ENCODE measurements around the gene TOMM22.
"Not testable (repeated sequence)": the region's sequence is repeated elsewhere in the genome, so short reads cannot be mapped to it uniquely, and the experiment has no call there.

The TOMM22 gene

DNA sequence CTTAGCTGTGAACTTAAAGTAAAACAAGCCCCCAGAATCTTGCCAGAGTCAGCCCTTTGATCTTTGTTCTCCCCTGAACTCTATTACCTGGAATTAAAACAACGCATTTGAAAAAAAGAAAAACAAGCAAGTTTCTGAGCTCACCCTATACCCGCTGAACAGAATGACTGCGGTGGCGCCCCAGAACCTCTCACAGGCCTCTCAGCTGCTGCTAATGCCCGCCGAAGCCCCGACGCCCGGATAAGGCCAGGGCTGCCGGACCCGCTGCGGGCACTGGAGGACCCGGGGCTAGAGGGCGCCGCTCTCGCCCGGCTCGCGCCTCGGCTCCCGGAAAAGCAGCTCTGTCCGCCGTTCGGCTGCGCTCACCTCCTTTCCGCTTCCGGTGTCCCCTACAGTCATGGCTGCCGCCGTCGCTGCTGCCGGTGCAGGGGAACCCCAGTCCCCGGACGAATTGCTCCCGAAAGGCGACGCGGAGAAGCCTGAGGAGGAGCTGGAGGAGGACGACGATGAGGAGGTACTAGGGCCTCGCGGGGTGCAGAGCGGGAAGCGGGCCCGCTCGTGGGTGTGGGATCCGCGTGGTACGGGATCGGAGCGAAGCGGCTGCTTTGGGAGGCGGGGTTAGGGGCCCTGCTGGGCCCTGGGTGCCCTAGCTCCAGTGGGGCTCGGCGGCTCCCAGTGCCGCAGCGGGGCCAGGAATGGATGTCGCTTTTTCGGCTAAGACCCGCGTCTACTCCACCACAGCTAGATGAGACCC, at the start of gene TOMM22:
Gene TOMM22, plus strand, starts transcription at position 376 of the 754 bp plus-strand sequence. Its CDS starts 22 bp downstream, at position 398.
- DNase-seq, result peak; percentile 26 to 60

DNA sequence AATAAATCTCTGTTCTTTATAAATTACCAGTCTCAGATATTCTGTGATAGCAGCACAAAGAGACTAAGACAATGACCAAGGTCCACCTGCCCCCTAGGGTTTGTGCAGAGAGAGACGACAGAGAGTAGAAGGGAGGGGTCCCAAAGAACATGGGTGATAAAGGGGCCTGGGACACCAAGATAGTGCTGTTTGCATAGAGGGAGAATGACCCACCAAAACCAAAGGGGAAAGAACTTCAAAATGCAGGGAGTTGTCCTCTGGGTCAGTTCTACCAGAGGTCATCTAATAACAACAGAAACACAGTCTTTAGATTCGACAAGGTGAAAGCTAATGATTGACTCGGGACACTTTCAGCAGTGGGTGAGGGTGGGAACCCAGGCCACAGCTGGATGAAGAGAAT, 49.2 kb upstream of the TOMM22 start:
- no peak for DNase-seq

DNA sequence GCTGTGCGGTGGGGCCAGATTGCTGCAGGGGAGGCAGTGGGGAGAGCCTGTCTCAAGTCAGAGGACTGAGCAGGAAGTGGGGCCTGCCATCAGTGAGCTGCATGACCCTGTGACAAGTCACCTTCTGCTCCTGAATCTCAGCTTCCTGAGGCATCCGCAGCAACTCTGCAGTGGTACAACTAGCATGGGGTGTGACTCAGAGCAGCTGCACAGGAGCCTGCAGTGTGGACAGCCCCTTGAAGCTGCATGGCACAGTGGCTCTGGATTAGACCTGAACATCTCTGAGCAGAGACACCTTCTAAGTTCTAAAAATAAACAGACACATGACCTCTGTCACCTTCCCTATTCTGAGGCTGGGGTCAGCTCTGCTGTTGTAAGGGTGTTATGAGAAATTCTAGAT, 43.5 kb upstream of the TOMM22 start:
- no peak for DNase-seq

DNA sequence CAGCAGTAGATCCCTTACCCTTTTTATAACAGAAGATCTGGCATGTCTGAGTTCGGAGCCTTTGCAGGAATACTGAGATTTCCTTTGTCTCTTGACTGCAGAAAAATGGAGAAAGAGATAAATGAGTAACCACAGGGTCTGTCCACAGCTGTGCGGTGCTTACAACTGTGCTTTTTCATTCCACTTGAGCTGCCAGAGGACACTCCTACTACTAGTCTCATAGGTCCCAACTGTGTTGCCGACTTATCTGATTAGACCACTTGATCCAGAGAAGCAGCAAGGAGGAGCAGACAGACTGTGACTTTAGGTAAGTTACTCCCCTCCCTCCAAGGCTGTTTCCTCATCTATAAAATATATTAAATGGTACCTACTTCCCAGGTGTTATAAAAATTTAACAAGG, 43.0 kb upstream of the TOMM22 start:
- DNase-seq, result no peak

DNA sequence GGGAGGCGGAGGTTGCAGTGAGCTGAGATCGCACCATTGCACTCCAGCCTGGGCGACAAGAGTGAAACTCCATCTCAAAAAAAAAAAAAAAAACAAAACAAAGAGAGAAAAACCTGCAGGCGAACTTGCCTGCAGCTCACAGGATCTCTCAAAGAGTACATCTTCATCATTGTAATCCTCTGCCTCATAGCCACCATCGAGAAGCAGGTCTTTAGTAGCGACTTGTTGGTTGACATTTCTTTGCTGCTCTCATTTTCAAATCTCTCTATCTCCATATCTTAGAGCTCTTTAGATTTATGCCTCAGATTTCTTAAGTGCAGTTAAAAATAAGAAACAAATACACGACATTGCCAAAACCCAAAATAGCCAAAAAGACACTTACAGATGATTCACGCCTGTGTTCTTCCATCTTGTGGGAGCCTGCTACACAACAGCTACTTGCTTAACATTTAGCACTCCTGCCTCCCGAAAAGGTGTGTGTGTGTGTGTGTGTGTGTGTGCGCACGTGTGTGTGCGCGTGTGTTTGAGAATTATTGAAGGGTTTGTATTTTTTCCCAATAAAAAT, 40.2 kb upstream of the TOMM22 start:
- DNase-seq, result no peak

DNA sequence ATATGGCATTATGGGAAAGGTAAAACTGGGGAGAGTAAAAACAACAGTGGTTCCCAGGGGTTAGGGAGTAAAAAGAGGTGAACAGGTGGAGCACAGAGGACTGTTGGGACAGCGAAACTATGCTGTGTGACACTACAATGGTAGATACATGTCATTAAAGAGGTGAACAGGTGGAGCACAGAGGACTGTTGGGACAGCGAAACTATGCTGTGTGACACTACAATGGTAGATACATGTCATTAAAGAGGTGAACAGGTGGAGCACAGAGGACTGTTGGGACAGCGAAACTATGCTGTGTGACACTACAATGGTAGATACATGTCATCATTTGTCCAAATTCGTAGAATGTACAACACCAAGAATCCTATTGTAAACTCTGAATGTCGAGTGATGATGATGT, 37.5 kb upstream of the TOMM22 start:
- DNase-seq, result not testable (repeated sequence)

DNA sequence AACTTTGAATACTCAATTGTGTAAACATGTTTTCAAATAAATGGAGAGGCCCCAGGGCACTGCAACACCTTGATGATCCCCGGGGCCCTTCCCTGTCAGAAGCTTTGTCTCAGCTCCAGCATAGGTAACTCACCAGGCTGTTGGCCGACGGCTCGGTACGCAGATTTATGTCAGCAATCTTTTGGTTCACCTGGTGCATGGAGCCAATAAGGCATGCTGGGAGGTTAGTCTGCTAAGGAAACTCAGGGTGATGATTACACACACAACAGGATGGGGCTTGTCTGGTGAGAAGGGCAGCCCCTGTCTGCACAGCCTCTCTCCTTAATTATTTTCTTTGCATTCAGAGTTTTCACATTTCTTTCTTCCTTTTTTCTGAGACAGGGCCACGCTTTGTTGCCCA, 36.3 kb upstream of the TOMM22 start:
- DNase-seq, result no peak

DNA sequence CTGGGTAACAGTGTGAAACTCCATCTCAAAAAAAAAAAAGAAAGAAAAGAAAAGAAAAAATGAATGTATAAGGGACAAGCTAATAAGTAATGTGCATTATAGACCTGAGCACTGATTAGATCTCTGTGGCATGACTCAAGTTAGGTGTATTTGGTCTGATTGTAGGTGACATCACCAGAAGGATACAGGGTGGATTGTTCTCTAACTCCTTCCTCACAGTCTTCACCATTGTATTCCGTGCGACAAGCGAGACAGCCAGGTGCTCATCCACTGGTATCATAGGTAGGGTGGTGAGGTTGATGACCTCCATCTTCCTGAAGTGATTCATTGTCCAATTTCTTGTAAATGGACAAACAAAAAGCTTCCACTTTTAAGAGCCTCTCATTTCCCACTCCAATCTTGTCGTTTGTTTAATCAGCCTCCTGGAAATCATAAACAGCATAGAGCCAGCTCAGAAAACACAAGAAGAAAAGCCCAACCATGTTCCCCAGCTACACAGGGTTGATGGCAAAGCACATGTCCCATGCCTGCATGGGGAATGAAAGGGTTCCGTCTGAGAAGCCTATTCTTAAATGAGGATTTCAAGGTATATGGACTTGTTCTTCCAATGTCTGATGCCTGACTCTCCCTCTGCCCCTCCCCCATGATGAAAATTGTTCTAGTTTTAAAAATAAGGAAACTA, 31.8 kb upstream of the TOMM22 start:
- peak in 1 of 2 experiments; percentile 22 for DNase-seq

DNA sequence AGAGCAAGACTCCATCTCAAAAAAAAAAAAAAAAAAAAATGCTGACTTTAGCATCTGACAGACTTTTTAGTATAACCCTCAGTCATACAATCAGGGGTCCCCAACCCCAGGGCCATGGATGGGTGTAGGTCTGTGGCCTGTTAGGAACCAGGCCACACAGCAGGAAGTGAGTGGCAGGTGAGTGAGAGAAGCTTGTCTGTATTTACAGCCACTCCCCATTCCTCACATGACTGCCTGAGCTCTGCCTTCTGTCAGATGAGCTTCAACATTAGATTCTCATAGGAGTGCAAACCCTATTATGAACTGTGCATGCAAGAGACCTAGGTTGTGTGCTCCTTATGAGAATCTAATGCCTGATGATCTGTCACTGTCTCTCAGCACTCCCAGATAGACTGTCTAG, 28.9 kb upstream of the TOMM22 start:
- no peak for DNase-seq

DNA sequence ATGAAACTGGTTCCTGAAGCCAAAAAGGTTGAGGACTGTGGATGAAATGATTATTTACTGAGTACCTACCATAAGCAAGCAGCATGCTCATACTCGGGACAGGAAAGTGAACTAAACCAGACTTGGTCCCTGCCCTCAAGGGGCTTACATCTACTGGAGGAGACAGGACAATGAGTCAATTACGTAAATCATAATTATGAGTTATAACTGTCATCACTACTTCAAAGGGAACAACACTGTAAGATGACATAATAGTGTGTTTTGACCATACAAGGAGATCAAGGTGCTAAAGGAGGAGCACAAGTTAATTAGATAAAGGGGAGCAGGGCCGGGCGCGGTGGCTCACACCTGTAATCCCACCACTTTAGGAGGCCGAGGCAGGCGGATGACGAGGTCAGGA, 28.0 kb upstream of the TOMM22 start:
- no peak for DNase-seq

DNA sequence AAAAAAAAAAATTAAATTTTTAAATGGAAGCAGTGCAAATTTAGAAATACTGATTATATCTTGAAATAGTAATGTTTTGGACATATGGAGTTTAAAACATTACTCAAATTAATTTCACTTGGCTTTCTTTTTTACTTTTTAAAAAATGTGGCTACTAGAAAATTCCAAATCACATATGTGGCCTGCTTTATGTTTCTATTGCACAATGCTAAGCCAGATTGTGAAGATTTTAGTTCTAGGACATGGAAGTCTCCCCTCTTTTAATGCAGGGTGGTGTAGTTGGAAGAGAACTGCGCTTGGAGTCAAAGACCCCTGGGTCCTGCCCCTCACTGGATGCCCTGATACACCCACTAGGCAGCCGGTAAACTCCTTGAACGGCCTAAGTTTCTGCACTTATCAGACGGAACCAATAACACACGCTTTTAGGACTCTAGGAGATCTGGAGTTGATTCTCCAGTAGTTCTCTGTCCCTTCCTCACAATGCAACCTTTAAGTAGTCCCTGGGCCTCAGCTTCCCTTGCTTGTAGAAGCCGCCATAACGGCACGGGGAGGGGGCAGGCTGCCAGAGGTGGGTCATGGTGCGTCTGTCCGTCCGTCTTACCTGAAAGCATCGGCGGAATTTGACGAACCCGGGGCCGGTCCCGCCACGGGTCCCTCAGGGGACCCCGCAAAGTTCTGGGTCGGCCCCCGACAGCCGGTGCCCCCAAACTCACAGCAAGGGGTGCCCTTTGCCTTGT, 26.1 kb upstream of the TOMM22 start:
- peak in 1 of 2 experiments; percentile 48 for DNase-seq

DNA sequence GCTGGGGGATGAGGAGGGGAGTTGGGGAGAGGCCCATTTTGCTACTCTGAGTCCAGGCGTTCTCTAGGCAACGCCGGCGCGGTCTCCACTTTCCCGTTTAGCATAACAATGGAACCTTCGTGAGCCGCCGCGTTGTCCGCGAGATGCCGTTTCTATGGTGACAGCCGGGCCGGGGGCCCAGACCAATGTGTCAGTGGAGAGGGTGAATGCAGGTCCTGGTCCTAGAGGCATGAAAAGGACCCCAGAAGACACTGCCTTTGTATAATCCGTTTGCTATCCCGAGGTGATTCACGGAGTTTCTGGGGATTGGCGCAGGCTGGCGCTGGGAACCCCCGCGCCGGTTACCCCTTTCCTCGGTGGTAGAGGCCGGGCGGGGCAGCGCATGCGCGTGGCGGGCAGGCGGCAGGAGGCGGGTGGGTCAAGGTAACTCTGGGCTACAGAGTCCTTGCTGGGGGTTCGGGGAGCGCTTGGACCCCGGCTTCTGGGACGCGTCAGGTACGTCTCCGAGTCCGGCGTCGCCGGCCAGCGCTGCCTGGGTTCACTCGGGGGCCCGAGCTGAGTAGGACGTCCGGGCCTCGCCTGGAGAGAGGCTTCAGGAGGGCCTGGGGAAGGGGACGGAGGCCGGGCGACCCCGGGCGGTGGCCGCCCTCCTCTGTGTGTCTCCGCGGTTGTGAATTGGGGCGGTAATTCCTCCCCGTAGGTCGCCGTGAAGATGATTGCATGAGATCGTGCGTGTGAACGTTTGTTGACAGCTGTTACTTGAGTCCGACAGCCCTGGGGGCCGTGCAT, 25.3 kb upstream of the TOMM22 start, which contains the start of the genes CBY1 and FAM227A:
Gene CBY1, plus strand, starts transcription at position 383 of the 789 bp plus-strand sequence. CDS start 11,417 bp downstream, outside the sequence.
Gene FAM227A, minus strand, starts transcription at position 137 of the 789 bp plus-strand sequence. CDS start 6,224 bp downstream, outside the sequence.
- peak; percentile 75 to 82 for DNase-seq

DNA sequence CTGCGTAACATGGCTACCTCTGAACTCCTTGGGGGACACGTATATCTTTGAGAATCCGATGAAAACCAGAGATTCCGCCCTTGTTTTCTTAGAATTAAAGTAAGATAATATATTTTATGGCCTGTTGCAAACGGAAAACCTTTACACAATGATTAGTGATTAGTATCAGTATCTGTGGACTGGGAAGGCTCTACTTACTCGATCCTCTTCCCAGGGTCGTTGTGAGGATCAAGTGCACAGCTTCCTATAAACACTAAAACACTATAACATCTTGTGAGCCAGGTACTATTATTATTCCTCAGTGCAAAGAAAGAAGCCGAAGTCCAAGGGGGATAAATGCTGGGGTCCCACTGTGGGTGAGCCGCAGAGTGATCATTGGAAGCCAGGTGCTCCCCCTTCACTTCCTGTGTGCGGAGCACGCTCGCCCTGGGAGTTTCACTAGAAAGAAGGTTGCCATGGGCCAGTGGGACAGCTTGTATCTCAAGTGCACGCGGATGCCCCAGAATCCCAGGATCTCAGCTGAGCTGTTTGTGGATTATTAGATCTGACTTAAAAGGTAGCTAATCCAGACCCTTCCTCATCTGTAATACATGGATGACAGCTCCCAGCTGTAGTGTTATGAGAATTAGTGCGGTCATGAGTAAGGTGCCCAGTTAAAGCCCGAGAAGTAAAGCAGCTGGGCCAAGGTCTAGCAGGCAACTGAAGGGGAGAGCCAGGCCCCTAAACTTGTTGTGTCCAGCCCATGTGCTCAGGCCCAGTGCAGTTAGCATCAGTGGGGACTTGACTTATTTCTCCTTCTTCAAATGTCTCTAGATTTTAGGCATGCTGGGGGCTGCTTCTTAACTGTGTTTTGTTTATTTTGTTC, 24.5 kb upstream of the TOMM22 start:
- DNase-seq, result no peak

DNA sequence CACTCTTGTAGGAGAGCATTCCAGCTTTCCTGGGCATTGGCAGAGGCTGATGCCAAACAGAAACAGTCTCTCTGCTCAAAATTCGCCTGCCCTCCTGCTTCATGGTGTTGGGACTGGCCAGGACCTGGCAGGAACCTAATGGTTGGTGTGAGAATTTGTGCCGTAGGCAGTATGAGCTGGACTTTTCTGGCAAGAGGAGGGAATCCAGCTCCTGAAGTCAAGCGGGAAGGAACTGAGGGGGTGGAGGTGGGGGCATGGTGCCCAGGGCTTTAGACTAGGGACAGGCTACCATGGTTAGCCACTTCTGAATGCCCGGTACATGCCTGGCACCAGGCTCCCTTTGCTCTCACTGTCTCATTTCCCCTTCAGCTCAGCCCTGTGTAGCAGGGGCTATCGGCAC, 6.9 kb upstream of the TOMM22 start:
- DNase-seq, result no peak

DNA sequence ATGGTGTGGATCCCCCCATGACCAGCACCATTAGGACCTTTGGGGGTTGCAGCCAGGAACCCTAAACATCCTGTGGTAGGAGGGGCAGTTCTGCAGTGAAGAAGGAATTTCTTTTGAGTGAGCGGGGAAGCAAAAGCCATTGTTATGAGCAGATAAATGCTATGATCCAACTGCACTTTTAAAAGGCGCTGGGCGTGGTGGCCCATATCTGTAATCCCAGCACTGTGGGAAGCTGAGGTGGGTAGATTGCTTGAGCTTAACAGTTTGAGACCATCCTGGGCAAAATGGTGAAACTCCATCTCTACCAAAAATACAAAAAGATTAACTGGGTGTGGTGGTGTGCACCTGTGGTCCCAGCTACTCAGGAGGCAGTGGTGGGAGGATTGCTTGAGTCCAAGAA, 5.9 kb upstream of the TOMM22 start:
- DNase-seq, result no peak

DNA sequence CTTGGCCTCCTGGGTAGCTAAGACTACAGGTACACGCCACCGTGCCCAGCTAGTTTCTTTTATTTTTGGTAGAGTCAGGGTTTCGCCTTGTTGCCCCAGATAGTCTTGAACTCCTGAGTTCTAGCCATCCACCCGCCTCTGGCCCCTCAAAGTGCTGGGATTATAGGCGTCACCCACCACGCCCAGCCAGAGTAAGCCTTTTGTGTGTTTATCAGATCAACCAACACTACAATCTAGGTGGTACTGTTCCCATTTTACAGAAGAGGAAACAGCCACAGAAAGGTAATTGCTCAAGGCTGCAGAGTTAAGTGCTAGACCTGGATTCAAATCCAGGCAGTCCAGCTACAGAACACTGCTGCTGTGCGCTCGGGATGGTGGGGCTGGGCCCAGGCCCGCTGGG, 3.1 kb downstream of the TOMM22 start:
- DNase-seq, result no peak

DNA sequence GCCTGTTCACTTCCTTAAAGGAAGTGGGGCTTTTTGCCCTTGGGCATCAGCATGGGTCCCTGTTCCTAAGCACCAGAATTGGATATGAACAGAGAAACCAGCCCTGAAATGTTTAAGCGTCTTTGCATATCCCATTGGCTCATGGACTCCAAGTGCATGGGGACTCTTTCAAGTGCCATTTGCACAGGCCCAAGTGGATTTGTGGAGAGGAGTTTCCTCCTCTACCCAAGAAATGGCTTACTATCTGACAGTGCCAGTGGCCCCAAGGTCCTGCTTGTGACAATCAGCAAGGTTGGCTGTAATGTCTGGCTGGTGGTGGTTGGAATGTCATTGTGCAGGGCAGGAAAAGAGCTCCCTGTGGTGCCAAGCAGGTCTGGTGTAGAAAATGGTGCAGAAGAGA, 4.0 kb downstream of the TOMM22 start:
- DNase-seq, result no peak

DNA sequence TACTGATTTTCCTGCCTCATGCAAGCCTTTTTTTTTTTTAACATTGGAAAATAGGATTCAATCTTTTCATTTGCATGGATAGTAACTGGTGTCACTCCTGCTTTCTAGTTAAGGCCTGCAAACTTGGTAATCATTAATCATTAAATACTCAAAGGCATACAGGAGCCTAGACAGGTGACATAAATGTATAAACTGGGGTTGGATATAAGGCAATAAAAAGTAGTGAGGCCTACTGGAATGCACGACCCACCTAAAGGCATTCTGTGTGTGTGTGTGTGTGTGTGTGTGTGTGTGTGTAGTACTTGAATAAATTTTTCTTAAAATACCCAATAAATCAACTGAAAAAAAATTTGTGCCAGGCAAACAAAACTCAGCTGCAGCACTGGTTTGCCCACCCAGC, 7.9 kb downstream of the TOMM22 start:
- no peak for DNase-seq

DNA sequence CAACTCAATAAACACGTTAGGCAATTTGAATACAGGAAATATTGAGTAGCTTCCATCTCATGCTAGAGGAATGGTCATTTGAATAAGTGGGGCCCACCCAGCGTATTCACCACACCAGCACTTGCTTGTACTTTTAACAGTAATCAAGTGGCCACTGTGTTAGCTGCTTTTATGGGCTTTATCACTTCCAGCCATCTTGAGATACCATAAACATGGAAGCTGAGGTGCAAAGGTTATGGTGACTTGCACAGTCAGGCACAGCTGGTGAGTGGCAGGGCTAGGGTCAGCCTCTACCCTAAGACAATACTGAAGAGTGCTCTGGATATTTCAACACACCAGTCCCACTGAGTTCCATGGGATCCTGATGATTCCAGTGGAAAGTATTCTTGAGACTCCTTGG, 12.3 kb downstream of the TOMM22 start:
- DNase-seq, result no peak

DNA sequence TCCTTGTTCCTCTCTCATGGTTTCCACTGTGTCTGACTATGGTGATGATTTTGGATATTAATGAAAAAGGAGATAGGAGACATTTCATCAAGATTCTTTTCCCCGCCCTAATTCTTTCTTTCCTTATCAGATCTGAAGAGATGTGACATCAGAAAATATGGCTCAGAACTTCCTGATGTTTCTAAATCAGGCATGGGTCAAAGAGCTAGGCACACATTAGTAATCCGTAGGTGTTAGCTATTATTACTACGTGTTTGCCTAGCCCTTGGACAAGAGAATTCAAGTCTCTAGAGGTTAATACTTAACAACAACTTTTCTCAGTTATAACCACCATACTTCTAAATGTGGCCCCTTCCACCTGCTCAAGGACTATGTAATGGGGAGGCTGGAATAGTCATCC, 13.2 kb downstream of the TOMM22 start:
- no peak for DNase-seq
